Measurements from ENCODE around the gene ANKRD24. TPM values are rescaled to one million over a fixed set of nuclear protein-coding genes. Genes with fewer than 3 reads are reported as not detected.

Gene ANKRD24
- total RNA-seq, 4 donors from 2014 or later: 0.88 to 1.2 (median 1.0) TPM

DNA sequence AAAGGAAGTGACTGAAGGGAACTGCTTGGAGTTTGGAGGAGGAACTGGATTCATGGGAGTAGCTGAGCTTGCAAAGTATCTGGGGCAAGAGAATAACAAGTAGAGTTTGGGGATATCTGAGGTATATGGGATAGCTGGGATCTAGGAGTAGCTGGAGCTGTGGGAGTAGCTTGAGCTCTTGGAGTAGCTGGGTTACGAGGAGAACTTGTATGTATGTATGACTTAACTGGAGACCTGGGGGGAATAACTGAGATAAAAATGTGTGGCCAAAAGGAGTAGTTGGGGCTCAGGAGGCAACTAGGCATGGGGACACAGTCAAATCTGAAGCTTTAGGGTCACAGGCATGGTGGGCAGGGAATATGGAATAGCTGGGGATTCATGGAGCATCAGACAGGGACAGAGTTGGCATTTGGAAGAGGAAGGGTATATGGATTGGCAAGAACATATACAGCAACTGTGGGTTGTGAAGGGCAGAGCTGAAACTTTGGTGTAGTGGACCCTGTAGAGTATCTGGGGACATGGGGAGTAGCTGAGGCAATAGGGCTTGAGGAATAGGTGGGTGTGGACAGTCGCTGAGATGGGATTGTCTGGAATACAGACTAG is 18.6 kb downstream of the ANKRD24 start:
- no peak for ATAC-seq (ENCODE audit: low FRiP score)
- TF ChIP-seq, protein P1, sequence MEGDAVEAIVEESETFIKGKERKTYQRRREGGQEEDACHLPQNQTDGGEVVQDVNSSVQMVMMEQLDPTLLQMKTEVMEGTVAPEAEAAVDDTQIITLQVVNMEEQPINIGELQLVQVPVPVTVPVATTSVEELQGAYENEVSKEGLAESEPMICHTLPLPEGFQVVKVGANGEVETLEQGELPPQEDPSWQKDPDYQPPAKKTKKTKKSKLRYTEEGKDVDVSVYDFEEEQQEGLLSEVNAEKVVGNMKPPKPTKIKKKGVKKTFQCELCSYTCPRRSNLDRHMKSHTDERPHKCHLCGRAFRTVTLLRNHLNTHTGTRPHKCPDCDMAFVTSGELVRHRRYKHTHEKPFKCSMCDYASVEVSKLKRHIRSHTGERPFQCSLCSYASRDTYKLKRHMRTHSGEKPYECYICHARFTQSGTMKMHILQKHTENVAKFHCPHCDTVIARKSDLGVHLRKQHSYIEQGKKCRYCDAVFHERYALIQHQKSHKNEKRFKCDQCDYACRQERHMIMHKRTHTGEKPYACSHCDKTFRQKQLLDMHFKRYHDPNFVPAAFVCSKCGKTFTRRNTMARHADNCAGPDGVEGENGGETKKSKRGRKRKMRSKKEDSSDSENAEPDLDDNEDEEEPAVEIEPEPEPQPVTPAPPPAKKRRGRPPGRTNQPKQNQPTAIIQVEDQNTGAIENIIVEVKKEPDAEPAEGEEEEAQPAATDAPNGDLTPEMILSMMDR (IDR thresholded peaks at IDR 0.05): no peak
- DNase-seq (ENCODE audit: low spot score): no peak

DNA sequence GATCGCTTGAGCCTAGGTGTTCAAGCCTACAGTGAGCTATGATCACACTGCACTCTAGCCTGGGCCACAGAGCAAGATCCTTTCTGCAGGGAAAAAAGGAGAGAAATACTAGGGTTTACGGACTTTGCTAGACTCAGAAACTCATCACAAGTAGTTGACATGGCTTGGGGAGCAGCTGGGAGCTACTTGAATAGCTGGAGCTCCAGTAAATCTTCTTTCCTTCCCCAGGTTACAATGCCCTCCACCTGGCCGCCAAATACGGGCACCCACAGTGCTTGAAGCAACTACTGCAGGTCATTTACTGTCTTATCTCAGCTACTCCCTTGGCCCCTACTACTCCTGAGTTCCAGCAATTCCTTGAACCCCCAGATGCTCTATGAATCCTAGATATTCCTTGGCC is 19.3 kb downstream of the ANKRD24 start:
- no peak for ATAC-seq (ENCODE audit: low FRiP score)
- TF ChIP-seq, protein P1 (IDR thresholded peaks at IDR 0.05): no peak
- DNase-seq (ENCODE audit: low spot score): no peak

DNA sequence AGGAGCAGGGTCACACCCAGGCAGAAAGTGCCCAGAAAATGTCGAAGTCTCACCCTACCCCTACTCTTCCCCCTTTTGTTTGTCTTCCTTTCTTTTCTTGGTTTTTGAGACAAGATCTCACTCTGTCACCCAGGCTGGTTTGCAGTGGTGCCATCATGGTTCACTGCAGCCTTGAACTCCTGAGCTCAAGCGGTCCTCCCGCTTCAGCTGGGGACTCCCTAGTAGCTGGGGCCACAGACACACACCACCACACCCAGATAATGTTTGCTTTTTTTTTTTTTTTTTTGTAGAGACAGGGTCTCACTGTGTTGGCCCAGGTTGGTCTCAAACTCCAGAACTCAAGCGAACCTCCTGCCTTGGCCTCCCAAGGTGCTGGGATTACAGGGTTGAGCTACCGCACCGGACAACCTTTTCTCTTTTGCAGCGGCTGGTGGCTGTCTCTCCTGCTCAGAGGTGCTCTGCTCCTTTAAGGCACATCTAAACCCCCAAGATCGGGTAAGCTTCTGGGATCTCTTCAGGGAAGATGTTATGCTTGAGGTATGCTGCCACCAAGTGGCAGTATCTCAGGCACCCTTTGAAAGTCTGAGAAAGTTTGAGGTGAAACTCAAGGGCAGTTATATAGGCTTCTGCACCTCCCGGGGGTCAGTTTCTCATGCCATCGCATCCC is 24.5 kb downstream of the ANKRD24 start:
- ATAC-seq (ENCODE audit: low FRiP score): no peak

DNA sequence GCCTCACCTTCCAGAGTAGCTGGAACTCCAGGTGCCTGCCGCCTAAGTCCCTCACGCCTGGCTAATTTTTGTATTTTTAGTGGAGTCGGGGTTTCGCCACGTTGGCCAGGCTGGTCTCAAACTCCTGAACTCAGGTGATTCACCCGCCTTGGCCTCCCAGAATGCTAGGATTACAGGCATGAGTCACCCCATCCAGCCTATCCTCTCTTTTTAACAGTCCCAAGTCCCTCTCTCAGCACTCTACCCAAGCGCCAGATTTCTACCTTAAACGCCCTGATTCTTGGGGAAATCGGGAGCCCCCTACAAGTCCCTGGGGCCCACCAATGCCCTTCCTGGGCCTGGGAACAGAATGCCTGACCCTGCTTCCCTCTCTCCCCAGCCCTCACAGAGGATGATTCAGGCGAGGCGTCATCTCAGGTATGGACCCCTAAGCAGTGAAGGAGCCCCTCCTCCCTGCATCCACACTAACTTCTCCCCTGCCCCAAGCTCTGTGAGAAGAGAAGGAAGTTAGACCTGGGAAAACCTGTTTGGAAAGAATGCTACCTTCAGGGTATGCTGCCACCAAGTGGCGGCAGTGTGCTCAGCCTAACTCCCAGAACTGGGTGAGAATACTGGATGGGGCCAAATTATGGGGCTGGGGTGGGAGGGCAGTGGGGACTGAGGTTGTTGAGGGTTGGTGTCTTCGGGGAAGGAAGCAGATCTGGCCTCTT is 26.1 kb downstream of the ANKRD24 start:
- TF ChIP-seq, protein P1 (IDR thresholded peaks at IDR 0.05): no peak
- no peak for ATAC-seq (ENCODE audit: low FRiP score)
- no peak for DNase-seq (ENCODE audit: low spot score)

More for the DNA sequence above, 24.5 kb downstream of the ANKRD24 start:
- TF ChIP-seq, protein P1 (IDR thresholded peaks at IDR 0.05): no peak
- no peak for DNase-seq (ENCODE audit: low spot score)

DNA sequence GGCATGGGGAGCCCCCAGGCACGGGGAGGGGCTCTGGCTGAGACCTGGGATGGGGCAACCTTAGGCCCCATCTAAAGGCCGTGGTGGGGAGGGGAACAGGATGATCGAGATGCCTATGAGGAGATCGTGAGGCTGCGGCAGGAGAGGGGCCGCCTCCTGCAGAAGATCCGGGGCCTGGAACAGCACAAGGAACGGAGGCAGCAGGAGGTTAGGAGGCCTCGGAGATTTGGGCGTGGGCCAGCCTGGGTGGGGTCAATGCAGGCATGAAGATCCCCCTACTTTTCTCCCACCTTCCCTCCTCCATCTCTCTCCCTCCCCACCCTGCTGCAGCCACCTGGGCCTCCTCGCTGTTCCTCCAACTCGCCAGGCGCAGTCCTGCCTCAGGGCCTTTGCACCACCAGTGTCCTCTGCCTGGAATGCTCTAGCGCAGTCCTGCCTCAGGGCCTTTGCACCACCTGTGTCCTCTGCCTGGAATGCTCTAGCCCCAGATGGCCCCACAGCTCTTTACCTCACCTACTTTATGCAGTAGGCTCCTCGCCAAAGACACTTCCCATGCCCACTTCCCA is 27.8 kb downstream of the ANKRD24 start:
- DNase-seq (ENCODE audit: low spot score): no peak
- TF ChIP-seq, protein P1 (IDR thresholded peaks at IDR 0.05): no peak
- ATAC-seq (ENCODE audit: low FRiP score): no peak

DNA sequence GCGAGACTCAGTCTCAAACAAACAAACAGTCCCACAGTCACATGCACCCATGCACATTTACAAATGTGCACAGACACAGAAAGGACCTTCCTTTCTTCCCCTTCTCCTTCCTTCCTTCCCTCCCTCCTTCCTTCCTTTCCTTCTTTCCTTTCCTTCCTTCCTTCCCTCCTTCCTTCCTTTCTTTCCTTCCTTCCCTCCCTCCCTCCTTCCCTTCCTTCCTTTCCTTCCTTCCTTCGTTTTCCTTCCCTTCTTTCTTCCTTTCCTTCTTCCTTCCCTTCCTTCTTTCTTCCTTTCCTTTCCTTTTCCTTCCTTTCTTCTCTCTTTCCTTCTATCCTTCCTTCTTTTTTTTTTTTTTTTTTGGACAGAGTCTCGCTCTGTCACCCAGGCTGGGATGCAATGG is 30.6 kb downstream of the ANKRD24 start:
- ATAC-seq (ENCODE audit: low FRiP score): no peak
- no peak for DNase-seq (ENCODE audit: low spot score)
- TF ChIP-seq, protein P1 (IDR thresholded peaks at IDR 0.05): no peak
